Measurements from ENCODE around the gene TFR2.

- TF ChIP-seq POLR2A (IDR thresholded peaks at IDR 0.05; ENCODE audit: low read depth, low read length) (no peak), POLR2AphosphoS5 (IDR thresholded peaks at IDR 0.05; ENCODE audit: low read depth, low read length) (no peak), TAF1 (IDR thresholded peaks at IDR 0.05; ENCODE audit: borderline replicate concordance, low read depth, low read length) (no peak)
Measured at GRCh38 chr7:100586266-100587025, 54.9 kb downstream of the TFR2 start, which contains the start of gene FBXO24.
